ENCODE measurements around the gene MTCH1.
"Not testable (repeated sequence)": the region's sequence is repeated elsewhere in the genome, so short reads cannot be mapped to it uniquely, and the experiment has no call there.

The MTCH1 gene

GRCh38 chr6:36997811-36998722 lies 12.1 kb upstream of the MTCH1 start:
- DNase-seq (ENCODE audit: low spot score): peak; percentile 79

- DNase-seq (ENCODE audit: low spot score): not testable (repeated sequence)
Observed at GRCh38 chr6:36990401-36990800, 4.4 kb upstream of the MTCH1 start.

GRCh38 chr6:36989264-36989663 lies 3.3 kb upstream of the MTCH1 start:
- DNase-seq (ENCODE audit: low spot score): no peak

GRCh38 chr6:36986704-36987047 lies 680 bp upstream of the MTCH1 start:
- DNase-seq (ENCODE audit: low spot score): no peak

GRCh38 chr6:36985417-36985807 lies 584 bp downstream of the MTCH1 start:
- no peak for DNase-seq (ENCODE audit: low spot score)

GRCh38 chr6:36984581-36985416 lies 1.2 kb downstream of the MTCH1 start:
- no peak for DNase-seq (ENCODE audit: low spot score)

- no peak for DNase-seq (ENCODE audit: low spot score)
Observed at GRCh38 chr6:36983538-36983937, 2.5 kb downstream of the MTCH1 start.

- DNase-seq (ENCODE audit: low spot score): no peak
Observed at GRCh38 chr6:36980876-36981619, 4.9 kb downstream of the MTCH1 start.

- no peak for DNase-seq (ENCODE audit: low spot score)
Observed at GRCh38 chr6:36980129-36980528, 5.9 kb downstream of the MTCH1 start.

- DNase-seq (ENCODE audit: low spot score): peak; percentile 89
Observed at GRCh38 chr6:36979347-36979742, 6.7 kb downstream of the MTCH1 start.

- DNase-seq (ENCODE audit: low spot score): no peak
Observed at GRCh38 chr6:36978421-36979346, 7.3 kb downstream of the MTCH1 start.

GRCh38 chr6:36977470-36977941 lies 8.5 kb downstream of the MTCH1 start:
- no peak for DNase-seq (ENCODE audit: low spot score)

- DNase-seq (ENCODE audit: low spot score): no peak
Observed at GRCh38 chr6:36976931-36977330, 9.1 kb downstream of the MTCH1 start.

GRCh38 chr6:36976509-36976908 lies 9.5 kb downstream of the MTCH1 start:
- no peak for DNase-seq (ENCODE audit: low spot score)

- DNase-seq (ENCODE audit: low spot score): no peak
Observed at GRCh38 chr6:36976007-36976264, 10.1 kb downstream of the MTCH1 start.

GRCh38 chr6:36975231-36976006 lies 10.6 kb downstream of the MTCH1 start:
- DNase-seq (ENCODE audit: low spot score): no peak

GRCh38 chr6:36973647-36974046 lies 12.3 kb downstream of the MTCH1 start:
- DNase-seq (ENCODE audit: low spot score): no peak

- DNase-seq (ENCODE audit: low spot score): no peak
Observed at GRCh38 chr6:36973190-36973589, 12.8 kb downstream of the MTCH1 start.

- no peak for DNase-seq (ENCODE audit: low spot score)
Observed at GRCh38 chr6:36971921-36972673, 13.9 kb downstream of the MTCH1 start.

Data from putamen (tissue), 1 donor.